Upper lobe of left lung (tissue), 4 donors: ENCODE data around the gene HKDC1.

Experiments
- CTCF ChIP-seq, 6 experiments: fragments of 450-650 bp in 4 of 6; fragments of 200-600 bp in 2 of 6; sonication (generic) in 2 of 6; IDR thresholded peaks; one replicate each; pipeline ENCODE4 v1.5.1; 2016 to 2019; ENCODE audit warnings: antibody characterized with exemption in 6 of 6
- EP300 ChIP-seq, 4 donors: sonication (generic); formaldehyde crosslinking; IDR thresholded peaks; one replicate each; pipeline ENCODE4 v1.5.1; 2017; ENCODE audit warnings: antibody characterized with exemption in 4 of 4, control low read depth in 2 of 4
- POLR2A ChIP-seq, 4 donors: fragments of 450-650 bp; IDR thresholded peaks; one replicate each; pipeline ENCODE4 v1.5.1; 2016 to 2017; ENCODE audit warnings: antibody characterized with exemption in 4 of 4, mild to moderate bottlenecking in 2 of 4
- POLR2AphosphoS5 ChIP-seq, 2 donors: sonication (generic); formaldehyde crosslinking; IDR thresholded peaks; one replicate each; pipeline ENCODE4 v1.5.1; 2017; ENCODE audit warnings: antibody characterized with exemption in 2 of 2

GRCh38 chr10:69182005-69182404 lies 38.1 kb upstream of the HKDC1 start:
- TF ChIP-seq POLR2AphosphoS5 (IDR thresholded peaks at IDR 0.05) (no peak), EP300 (IDR thresholded peaks at IDR 0.05) (no peak), POLR2A (IDR thresholded peaks at IDR 0.05) (no peak), CTCF (IDR thresholded peaks at IDR 0.05) (no peak)
